K562 (cell line): ENCODE measurements around the gene TSC22D3. TPM values are rescaled to one million over a fixed set of nuclear protein-coding genes. Genes with fewer than 3 reads are reported as not detected.
A peak's percentile ranks its signal among the peaks of the same experiment; 100 is the strongest.

Experiments
- ATAC-seq: fragments of 200-7000 bp; cut with Tn5 transposase; 3 replicates; pipeline ENCODE4 v1.9.1; 2020; ENCODE audit warnings: moderate library complexity
- BruUV-seq: library from RNA; stranded (reverse); fragments of 400-500 nt; replicated peaks from 2 replicates; lab custom pipeline; 2021; lab: Mats Ljungman, UMichigan
- CTCF ChIA-PET: fragments of 300-600 bp; formaldehyde crosslinking; extraction: SDS; loops from one replicate; lab custom pipeline; 2021; ENCODE audit warnings: low intra/inter-chr PET ratio; lab: Yijun Ruan, JAX
- POLR2A ChIA-PET: fragments of 300-600, 350-650 bp; sonication (Branson Sonifier 250); formaldehyde crosslinking; extraction: SDS; loops from one replicate; lab custom pipeline; 2021; ENCODE audit warnings: antibody characterized with exemption, inconsistent platforms; lab: Yijun Ruan, JAX
- DNase-seq, 4 experiments: peaks; one replicate each; pipeline versions ENCODE4 v3.0.0 to v3.0.0-alpha.2; 2011 to 2018; ENCODE audit warnings: low spot score in 3 of 4, mixed read lengths in 3 of 4; ENCODE audit errors: extremely low read depth in 1 of 4
- FAIRE-seq: peaks from 2 replicates; lab custom pipeline; 2011; peaks lifted over from hg19 to GRCh38; lab: Jason Lieb, UNC
- H2AFZ ChIP-seq: 2 replicates; pipeline ENCODE4 v1.6.0; 2011; ENCODE audit warnings: low read depth, low read length, control low read depth, inconsistent platforms
- H3K27ac ChIP-seq: fragments of 200-600 bp; 3 replicates; pipeline ENCODE4 v1.8.0; 2011; ENCODE audit warnings: low read depth, mild to moderate bottlenecking, control low read depth, inconsistent platforms, low read length, moderate library complexity, mixed read lengths; ENCODE audit errors: extremely low read depth
- H3K27me3 ChIP-seq, 2 experiments: fragments of 300-600 bp in 1 of 2; 2 replicates in 1 of 2; 3 replicates in 1 of 2; pipeline versions ENCODE4 v1.6.0 to v1.8.0; 2011; ENCODE audit warnings: inconsistent platforms in 2 of 2, low read length in 2 of 2, mild to moderate bottlenecking in 1 of 2, mixed read lengths in 1 of 2, moderate library complexity in 1 of 2; ENCODE audit not compliant: control insufficient read depth in 2 of 2, insufficient read depth in 2 of 2
- H3K36me3 ChIP-seq: fragments of 300-600 bp; 3 replicates; pipeline ENCODE4 v1.8.0; 2011; ENCODE audit warnings: mild to moderate bottlenecking, low read length, inconsistent platforms; ENCODE audit not compliant: control insufficient read depth, insufficient read depth
- H3K4me1 ChIP-seq, 2 experiments: fragments of 200-600 bp in 1 of 2; replicated peaks in 1 of 2; 2 replicates in 1 of 2; 3 replicates in 1 of 2; pipeline versions ENCODE4 v1.5.1 to v1.8.0; 2011; ENCODE audit warnings: inconsistent platforms in 2 of 2, low read length in 2 of 2, mild to moderate bottlenecking in 1 of 2, mixed read lengths in 1 of 2, moderate library complexity in 1 of 2; ENCODE audit not compliant: control insufficient read depth in 2 of 2, insufficient read depth in 2 of 2
- H3K4me2 ChIP-seq: 2 replicates; pipeline ENCODE4 v1.6.1; 2011; ENCODE audit warnings: low read length, control low read depth, inconsistent platforms, mixed read lengths; ENCODE audit not compliant: insufficient read depth
- H3K4me3 ChIP-seq: fragments of 200-600 bp; sonication (generic), shearing (Covaris generic); 2 replicates; pipeline ENCODE4 v1.5.1; 2016; ENCODE audit warnings: control low read depth, inconsistent platforms
- H3K79me2 ChIP-seq: fragments of 200-600 bp; 3 replicates; pipeline ENCODE4 v1.8.0; 2011; ENCODE audit warnings: low read length, inconsistent platforms; ENCODE audit not compliant: control insufficient read depth, insufficient read depth
- H3K9ac ChIP-seq, 2 experiments: 2 replicates each; pipeline versions ENCODE4 v1.6.0 to v1.6.1; 2011; ENCODE audit warnings: low read depth in 2 of 2, low read length in 2 of 2, control low read depth in 1 of 2, inconsistent platforms in 1 of 2, mild to moderate bottlenecking in 1 of 2, mixed read lengths in 1 of 2; ENCODE audit not compliant: insufficient read depth in 1 of 2
- H3K9me1 ChIP-seq: one replicate; pipeline ENCODE4 v1.6.0; 2011; ENCODE audit warnings: inconsistent platforms, mild to moderate bottlenecking, low read length, moderate library complexity; ENCODE audit not compliant: control insufficient read depth, insufficient read depth
- H3K9me3 ChIP-seq: replicated peaks from 2 replicates; pipeline ENCODE4 v1.5.1; 2011; ENCODE audit warnings: low read depth, low read length, inconsistent platforms; ENCODE audit not compliant: control insufficient read depth, insufficient read depth
- H4K20me1 ChIP-seq: replicated peaks from 2 replicates; pipeline ENCODE4 v1.6.1; 2011; ENCODE audit warnings: low read length, inconsistent platforms, mixed read lengths; ENCODE audit not compliant: control insufficient read depth, insufficient read depth
- HNRNPL ChIP-seq: fragments of 200-400 bp; formaldehyde crosslinking; IDR thresholded peaks from 2 replicates; pipeline ENCODE4 v1.6.1; 2017; ENCODE audit warnings: low read depth, mild to moderate bottlenecking, low read length
- PBX2 ChIP-seq, 2 experiments: IDR thresholded peaks in 1 of 2; conservative IDR thresholded peaks in 1 of 2; 2 replicates each; pipeline ENCODE4 v1.6.1; 2016; ENCODE audit warnings: low read depth in 2 of 2, mild to moderate bottlenecking in 1 of 2, missing compliant biosample characterization in 1 of 2, missing genetic modification characterization in 1 of 2, moderate library complexity in 1 of 2
- PHB2 ChIP-seq: fragments of 450-650 bp; IDR thresholded peaks from 2 replicates; pipeline ENCODE4 v1.6.1; 2017; ENCODE audit warnings: low read depth
- SETDB1 ChIP-seq: IDR thresholded peaks from one replicate; pipeline ENCODE4 v1.6.1; 2012; ENCODE audit warnings: low read length, control low read depth, inconsistent platforms
- SIN3A ChIP-seq, 2 experiments: fragments of 150-350 bp in 1 of 2; IDR thresholded peaks; 2 replicates each; pipeline ENCODE4 v1.6.1; 2011 to 2016; ENCODE audit warnings: borderline replicate concordance in 2 of 2, low read depth in 2 of 2, low read length in 2 of 2, mild to moderate bottlenecking in 2 of 2, moderate library complexity in 2 of 2; ENCODE audit not compliant: control insufficient read depth in 1 of 2
- ZNF165 ChIP-seq: fragments of 250-450 bp; sonication (Bioruptor Pico); IDR thresholded peaks from 2 replicates; pipeline ENCODE4 v1.4.0; 2020; ENCODE audit warnings: borderline replicate concordance
- ZNF3 ChIP-seq: fragments of 250-450 bp; sonication (Bioruptor Pico); IDR thresholded peaks from 2 replicates; pipeline ENCODE4 v1.5.0; 2021; ENCODE audit warnings: mild to moderate bottlenecking, moderate library complexity
- ZNF79 ChIP-seq: fragments of 250-450 bp; sonication (Bioruptor Pico); IDR thresholded peaks from 2 replicates; pipeline ENCODE4 v1.4.0; 2020; ENCODE audit warnings: low read depth, mild to moderate bottlenecking, moderate library complexity
- WGBS: fragments of 100-300 bp; shearing (Covaris generic); methylation state at CpG from one replicate; pipeline ENCODE4 v1.1.6; 2016; ENCODE audit warnings: low coverage, mixed read lengths; ENCODE audit not compliant: insufficient coverage; ENCODE audit errors: missing lambda C conversion rate; 5-methylcytosine and 5-hydroxymethylcytosine counted together
- in situ Hi-C: fragments of 300-500 bp; cut with MboI; formaldehyde crosslinking; loops from 4 replicates; pipeline ENCODE4 v1.15.0; 2018; ENCODE audit warnings: inconsistent platforms, mixed read lengths
- intact Hi-C: fragments of 100-400 bp; cut with micrococcal nuclease; formaldehyde crosslinking; loops from 2 replicates; pipeline ENCODE4 v1.14.2; 2022
- polyA plus RNA-seq, 8 experiments: library from polyadenylated mRNA; depleted of rRNA in 4 of 8; stranded (reverse) in 5 of 8; unstranded in 3 of 8; fragments of >200 nt; fragmentation: Nextera tagmentation in 2 of 8; fragmentation: Illumina TruSeq in 1 of 8; extraction: Ambion mirVana in 2 of 8; extraction: Trizol in 1 of 8; gene quantifications; 2 replicates each; pipeline versions ENCODE4 v1.2.1 to v1.2.3, GENCODE V29; 2011 to 2014; ENCODE audit warnings: inconsistent platforms in 1 of 8, missing spikeins in 1 of 8
- total RNA-seq, 7 experiments: library from RNA; depleted of rRNA in 6 of 7; stranded (reverse); fragments of >200 nt in 6 of 7; fragmentation: Illumina TruSeq in 2 of 7; extraction: Trizol in 2 of 7; gene quantifications; 2 replicates each; pipeline versions ENCODE4 v1.2.1 to v1.2.3, GENCODE V29; 2011 to 2021; ENCODE audit warnings: low replicate concordance in 1 of 7

The TSC22D3 gene
- total and polyA plus RNA-seq, 9 of the 15 experiments (the other 6 are each of a cell fraction or from before 2014, with no cell fraction given): 0.48 to 3.0 (median 0.87) TPM

- WGBS: 56% methylated on average over 6 of the region's 6 CpGs
- peak overlapping the region; percentile 23; the same call in 1 of the 2 replicates for H3K4me2 ChIP-seq
- no peaks in the 10 kb centered on the region for H3K9me1 ChIP-seq
- ATAC-seq (no peak), FAIRE-seq (no peak), DNase-seq (no peak)
- CTCF ChIA-PET: interaction anchor here (1.2 to 2.3 kb wide), 3 partner anchors 14 to 104 kb away, joined by 3 to 21 read pairs (median 15); partner anchors contain the start of gene NCBP2L
- in situ Hi-C loops (no loop called here), intact Hi-C loops (loop anchor here (1.0 to 10.0 kb wide), 4 partner anchors 45 to 401 kb away; partner anchors contain the start of gene TSC22D3)
- TF ChIP-seq SIN3A (IDR thresholded peaks at IDR 0.05; ENCODE audit: borderline replicate concordance in 2 of 2, control insufficient read depth in 1 of 2, low read depth in 2 of 2, low read length in 2 of 2) (no peak), ZNF79 (CRISPR knock-in tag) (no peak), PBX2 (CRISPR knock-in tag; IDR thresholded peaks at IDR 0.05; ENCODE audit: low read depth) (no peak), PBX2 (tag; conservative IDR thresholded peaks at IDR 0.05; ENCODE audit: low read depth) (no peak), HNRNPL (no peak), ZNF165 (no peak), PHB2 (no peak), ZNF3 (CRISPR knock-in tag) (no peak), SETDB1 (no peak)
- no peak overlapping the region for H3K4me3 ChIP-seq
- H3K9ac ChIP-seq: no peak overlapping the region; a peak in 1 of 4 replicates
- no peaks in the 10 kb centered on the region for H3K36me3 ChIP-seq
- peaks cover 19% of the 10 kb centered on the region for H3K79me2 ChIP-seq
- peak overlapping the region; percentile 45; the same call in 1 of the 2 replicates for H2AFZ ChIP-seq
- POLR2A ChIA-PET: interaction anchor here (1.2 to 1.3 kb wide), 3 partner anchors 48 to 104 kb away, joined by 3 to 5 read pairs (median 4); partner anchors contain the start of gene NCBP2L
- H3K27ac ChIP-seq: no peak overlapping the region
- H3K27me3 ChIP-seq: no peaks in the 10 kb centered on the region
- no peaks in the 10 kb centered on the region for H4K20me1 ChIP-seq
- no peaks in the 10 kb centered on the region for H3K9me3 ChIP-seq
- no TSS peak for BruUV-seq
- H3K4me1 ChIP-seq: peaks cover 25 to 34% of the 10 kb centered on the region in 2 experiments; a peak in 4 of 5 replicates
Observed at GRCh38 chrX:107673431-107673830, 102.2 kb downstream of the TSC22D3 start.
